Activated CD8-positive, alpha-beta memory T cell treated with anti-CD3 and anti-CD28 coated beads, Interleukin-2, amount 50 U/mL, for 24 hours (primary cell): ENCODE measurements around the gene GATA6.

ENCODE experiments used
- DNase-seq: peaks from one replicate; pipeline ENCODE4 v3.0.0-alpha.2; 2020; ENCODE audit errors: extremely low read depth

GATA6 gene

DNA sequence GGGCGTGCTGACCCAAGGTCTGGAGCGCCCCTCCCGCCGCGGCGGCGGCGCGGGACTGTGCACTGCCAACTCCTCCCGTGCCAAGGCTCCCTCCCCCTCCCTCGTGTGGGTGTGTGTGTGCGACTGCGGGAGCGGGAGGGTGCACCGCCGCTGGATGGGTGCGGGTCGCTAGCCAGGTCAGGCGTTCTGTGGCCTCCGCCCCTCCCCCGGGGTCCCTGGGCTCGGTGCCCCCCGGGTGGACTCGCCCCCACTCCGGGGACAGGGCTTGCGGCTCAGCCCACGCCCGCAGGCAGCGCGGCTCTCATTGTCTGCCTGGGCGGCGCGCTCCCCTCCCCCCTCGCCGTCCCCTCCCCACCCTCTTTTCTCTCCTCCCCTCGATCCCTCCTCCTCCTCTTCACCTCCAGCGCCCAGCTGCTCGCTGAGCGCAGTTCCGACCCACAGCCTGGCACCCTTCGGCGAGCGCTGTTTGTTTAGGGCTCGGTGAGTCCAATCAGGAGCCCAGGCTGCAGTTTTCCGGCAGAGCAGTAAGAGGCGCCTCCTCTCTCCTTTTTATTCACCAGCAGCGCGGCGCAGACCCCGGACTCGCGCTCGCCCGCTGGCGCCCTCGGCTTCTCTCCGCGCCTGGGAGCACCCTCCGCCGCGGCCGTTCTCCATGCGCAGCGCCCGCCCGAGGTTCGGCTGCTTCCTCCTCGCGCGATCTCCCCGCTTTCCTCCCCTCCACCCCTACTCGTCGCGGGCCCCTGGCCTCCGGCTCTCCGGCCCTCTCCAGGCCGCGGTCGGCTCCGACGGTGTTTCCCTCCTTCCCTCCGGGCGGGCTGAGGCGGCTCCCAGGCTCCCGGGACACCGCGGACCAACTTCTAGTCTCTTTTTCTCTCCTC, at the start of gene GATA6:
TSS of gene GATA6 (plus strand) at position 579 of the 878 bp plus-strand sequence. CDS start 1,556 bp downstream, outside the sequence.
- no peak for DNase-seq

DNA sequence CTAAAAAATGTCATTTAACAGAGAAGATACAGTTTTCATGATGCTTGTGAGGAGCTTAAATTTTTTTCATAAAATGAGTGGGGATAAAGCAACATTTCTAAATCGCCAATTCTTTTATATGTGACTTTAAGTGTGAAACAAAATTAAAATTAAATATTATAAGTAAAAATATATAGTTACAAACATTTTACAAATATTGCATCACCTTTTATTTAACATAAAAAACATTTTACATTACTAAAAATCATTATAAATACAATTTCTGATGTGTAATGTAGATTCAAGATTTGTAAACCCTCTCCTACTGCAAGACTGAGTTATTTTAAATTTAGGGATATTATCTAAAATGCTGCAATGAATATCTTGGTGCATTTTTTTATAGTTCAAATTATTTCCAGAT, 44.4 kb upstream of the GATA6 start:
- DNase-seq, result no peak

DNA sequence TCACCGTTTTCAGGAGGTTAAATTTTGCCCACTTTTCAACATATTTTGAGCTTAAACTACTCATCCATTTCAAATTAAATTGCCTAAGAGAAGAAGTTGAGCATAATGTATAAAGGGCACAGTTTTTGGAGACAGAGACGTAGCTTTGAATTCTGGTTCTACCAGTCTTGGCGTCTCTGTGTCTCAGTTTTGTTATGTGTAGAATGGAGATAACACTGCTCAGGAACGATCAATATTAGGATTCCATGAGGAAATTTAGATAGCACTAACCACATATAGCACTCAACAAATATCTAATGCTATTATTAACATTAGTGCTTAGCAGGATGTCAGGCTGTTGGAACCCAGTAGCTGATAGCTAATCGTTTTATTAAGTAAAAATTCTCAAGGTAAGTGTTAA, 40.4 kb upstream of the GATA6 start:
- DNase-seq, result no peak

DNA sequence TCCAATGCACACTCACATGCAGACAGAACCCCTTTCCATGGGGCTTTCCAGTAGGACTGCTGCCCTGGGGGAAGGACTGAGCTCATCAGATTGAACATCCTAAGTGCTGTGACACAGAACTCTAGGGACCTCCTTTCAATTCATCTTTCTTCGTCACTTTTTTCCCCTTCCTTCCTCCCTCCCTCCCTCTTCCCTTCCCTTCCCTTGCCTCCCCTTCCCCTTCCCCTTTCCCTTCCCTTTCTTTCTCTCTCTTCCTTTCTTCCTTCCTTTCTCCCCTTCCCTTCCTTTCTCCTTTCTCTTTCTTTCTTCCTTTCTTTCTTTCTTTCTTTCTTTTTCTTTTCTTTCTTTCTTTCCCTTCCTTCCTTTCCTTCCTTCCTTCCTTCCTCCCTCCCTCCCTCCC, 39.6 kb upstream of the GATA6 start:
- no peak for DNase-seq

DNA sequence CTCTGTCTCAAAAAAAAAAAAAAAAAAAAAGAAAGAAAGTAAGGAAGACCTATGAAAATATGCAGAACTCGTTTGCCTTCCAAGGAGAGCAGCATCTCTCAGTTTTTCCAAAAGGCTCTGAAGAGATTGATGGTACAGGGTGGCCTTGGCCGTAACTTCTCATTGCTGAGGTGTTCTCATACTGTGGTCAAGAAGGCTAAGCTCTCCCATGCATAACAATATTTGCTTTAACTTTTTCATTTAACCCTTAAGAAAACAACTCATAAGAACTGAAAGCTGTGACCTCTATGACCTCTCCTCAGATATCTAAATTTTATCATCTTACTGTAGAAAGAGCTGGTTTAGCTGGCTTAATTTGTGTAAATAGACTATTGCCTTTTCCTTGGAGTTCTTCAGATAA, 37.1 kb upstream of the GATA6 start:
- no peak for DNase-seq

GRCh38 chr18:22132763-22133162, 36.6 kb upstream of the GATA6 start:
- DNase-seq, result no peak

DNA sequence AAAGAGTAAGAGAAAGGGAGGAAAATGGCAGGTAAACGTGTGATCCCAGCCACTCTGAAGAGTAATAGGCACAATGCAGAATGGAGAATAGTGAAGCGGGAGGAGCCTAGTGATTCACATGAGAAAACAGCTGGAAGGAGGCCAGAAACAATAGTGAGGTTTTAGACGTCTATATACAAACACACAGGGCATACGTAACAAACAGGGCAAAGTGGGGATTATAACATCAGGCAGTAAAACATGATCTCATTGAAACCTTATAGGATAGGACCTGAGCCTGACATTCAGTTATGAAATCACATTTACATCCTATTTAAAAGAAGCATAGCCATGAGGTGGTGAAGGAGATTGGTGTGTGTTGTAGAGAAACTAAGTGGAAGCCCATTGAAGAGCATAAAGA, 33.0 kb upstream of the GATA6 start:
- no peak for DNase-seq

- DNase-seq, result no peak
These were observed 28.2 kb upstream of the GATA6 start for GRCh38 chr18:22141211-22141610.

GRCh38 chr18:22143347-22144340, 25.7 kb upstream of the GATA6 start:
- DNase-seq, result no peak

GRCh38 chr18:22145160-22145559, 24.2 kb upstream of the GATA6 start:
- DNase-seq, result no peak

DNA sequence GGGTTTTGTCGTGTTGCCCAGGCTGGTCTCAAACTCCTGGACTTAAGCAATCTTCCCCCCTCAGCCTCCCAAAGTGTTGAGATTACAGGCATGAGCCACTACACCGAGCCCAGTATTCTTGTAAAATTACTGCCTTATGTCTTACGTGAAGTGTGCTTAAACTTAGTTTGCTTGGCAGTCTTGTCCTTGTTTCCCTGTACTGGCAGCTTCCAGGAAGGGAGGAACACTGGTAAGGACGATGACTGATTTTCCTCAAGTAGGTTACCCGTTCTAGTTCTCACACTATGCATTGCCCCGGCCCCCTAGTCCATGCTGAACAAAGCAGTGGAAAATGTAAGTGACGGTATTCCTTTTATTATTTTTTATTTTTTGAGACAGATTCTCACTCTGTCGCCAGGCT, 19.7 kb upstream of the GATA6 start:
- no peak for DNase-seq

DNA sequence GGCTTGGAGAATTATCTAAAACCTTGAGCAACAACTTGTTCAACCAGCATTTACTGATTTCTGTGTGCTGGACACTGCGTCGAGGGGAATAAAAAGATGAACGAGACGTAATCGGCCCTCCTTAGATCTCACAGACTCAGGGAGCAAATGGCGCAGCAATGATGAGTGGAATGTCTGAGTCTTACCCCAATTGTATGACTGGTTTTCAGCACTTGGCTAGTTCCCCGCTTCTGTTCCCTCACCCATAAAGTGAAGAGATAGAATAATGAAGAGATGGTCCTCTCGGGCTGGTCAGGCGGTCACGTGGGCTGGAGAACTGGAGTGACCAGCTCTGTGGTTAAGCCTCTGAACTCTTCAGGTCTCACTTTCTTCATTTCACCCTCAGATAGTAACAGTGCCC, 17.3 kb upstream of the GATA6 start:
- DNase-seq, result no peak

DNA sequence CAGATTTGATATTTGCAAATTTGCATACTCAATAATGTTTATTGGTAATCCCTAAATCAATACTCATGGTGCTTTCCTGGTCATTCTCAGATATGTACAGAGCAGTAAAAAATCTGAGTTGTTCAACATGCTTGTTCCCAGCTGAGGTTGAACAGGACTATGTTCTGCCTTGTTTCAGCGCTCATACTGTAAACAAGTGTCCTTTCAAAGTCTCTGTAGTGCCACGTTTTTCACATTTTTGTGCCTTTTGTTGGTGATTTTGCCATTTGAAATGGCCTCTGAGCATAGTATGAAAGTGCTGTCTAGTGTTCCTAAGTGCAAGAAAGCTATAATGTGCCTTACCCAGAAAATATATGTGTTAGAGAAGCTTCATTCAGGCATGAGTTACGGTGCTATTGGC, 16.0 kb upstream of the GATA6 start:
- no peak for DNase-seq

GRCh38 chr18:22155584-22155983, 13.8 kb upstream of the GATA6 start:
- no peak for DNase-seq

- no peak for DNase-seq
These were observed 10.4 kb upstream of the GATA6 start for GRCh38 chr18:22159014-22159413.

- DNase-seq, result no peak
These were observed 8.3 kb upstream of the GATA6 start for GRCh38 chr18:22161090-22161489.

- DNase-seq, result no peak
These were observed 5.8 kb upstream of the GATA6 start for GRCh38 chr18:22163416-22164161.

GRCh38 chr18:22164337-22165048, 4.9 kb upstream of the GATA6 start:
- no peak for DNase-seq

GRCh38 chr18:22165049-22165602, 4.3 kb upstream of the GATA6 start:
- DNase-seq, result no peak

DNA sequence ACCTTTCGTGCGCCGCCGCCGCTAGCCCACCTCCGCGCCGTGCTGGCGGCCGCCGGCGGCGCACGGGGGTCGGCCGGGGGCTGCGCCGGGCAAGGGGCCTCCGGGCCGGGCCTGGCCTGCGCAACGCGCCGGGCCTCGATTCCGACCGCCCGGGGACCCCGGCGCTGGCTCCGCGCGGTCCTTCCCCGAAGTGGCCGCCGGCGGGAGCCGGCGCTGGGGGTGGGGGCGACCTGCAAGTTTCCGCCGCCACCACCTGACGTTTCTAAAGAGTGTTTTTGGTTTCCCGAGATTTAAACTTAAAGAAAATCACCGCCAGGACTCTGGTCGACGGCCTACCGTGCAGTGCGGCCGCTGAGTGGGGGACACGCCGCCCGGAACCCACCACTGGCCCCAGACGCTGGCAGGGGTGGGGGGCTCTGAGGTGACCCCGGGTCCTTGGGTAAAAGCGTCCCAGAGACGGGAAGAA, 3.8 kb upstream of the GATA6 start:
- no peak for DNase-seq
